ENCODE results near the gene ZCCHC7.

GRCh38 chr9:37300620-37301019, 180.2 kb downstream of the ZCCHC7 start:
- TF ChIP-seq CBX5 (IDR thresholded peaks at IDR 0.05; ENCODE audit: low read depth, low read length) (no peak), CTCF (IDR thresholded peaks at IDR 0.05; ENCODE audit: control extremely low read depth in 1 of 3, insufficient read depth in 1 of 3, low read depth in 1 of 3, low read length in 3 of 3) (no peak), CREB1 (IDR thresholded peaks at IDR 0.05) (no peak), NRF1 (IDR thresholded peaks at IDR 0.05; ENCODE audit: low read depth, low read length) (no peak), RXRA (IDR thresholded peaks at IDR 0.05; ENCODE audit: insufficient read depth, low read depth, low read length) (no peak)
